ENCODE measurements around the gene ALPK3.

- TF ChIP-seq CTCF (IDR thresholded peaks at IDR 0.05) (no peak), POLR2A (IDR thresholded peaks at IDR 0.05) (no peak), POLR2AphosphoS5 (IDR thresholded peaks at IDR 0.05; ENCODE audit: insufficient read depth in 1 of 2, low read depth in 1 of 2) (no peak)
Observed at GRCh38 chr15:84907731-84908130, 90.6 kb downstream of the ALPK3 start.
